Upper lobe of right lung (tissue), 1 donor: ENCODE results near the gene IGLL5. TPM values are rescaled to one million over a fixed set of nuclear protein-coding genes. Genes with fewer than 3 reads are reported as not detected.

Source experiments
- ATAC-seq: fragments of 200-7000 bp; cut with Tn5 transposase; one replicate; pipeline ENCODE4 v1.9.1; 2020; ENCODE audit warnings: mild to moderate bottlenecking, moderate library complexity
- DNase-seq: peaks from one replicate; pipeline ENCODE4 v3.0.0-alpha.2; 2020
- H3K27ac ChIP-seq: fragments of 200-600 bp; one replicate; pipeline ENCODE4 v1.8.0; 2022
- H3K27me3 ChIP-seq: fragments of 200-600 bp; one replicate; pipeline ENCODE4 v1.8.0; 2022; ENCODE audit warnings: mild to moderate bottlenecking
- H3K36me3 ChIP-seq: fragments of 200-600 bp; one replicate; pipeline ENCODE4 v1.8.0; 2022
- H3K4me1 ChIP-seq: fragments of 200-600 bp; one replicate; pipeline ENCODE4 v1.8.0; 2022
- H3K4me3 ChIP-seq: fragments of 200-600 bp; one replicate; pipeline ENCODE4 v1.8.0; 2022; ENCODE audit warnings: mild to moderate bottlenecking
- H3K9me3 ChIP-seq: fragments of 200-600 bp; one replicate; pipeline ENCODE4 v1.8.0; 2022
- intact Hi-C: fragments of 100-400 bp; cut with DNase I; formaldehyde crosslinking; loops from one replicate; pipeline ENCODE4 v1.11.0; 2022
- total RNA-seq: library from RNA; stranded (reverse); fragmentation: NEBNext Ultra II Directional; extraction: Animal tissue kit (Norgen Biotek cat#: 25700); gene quantifications from one replicate; pipeline ENCODE4 v1.2.1, GENCODE V29; 2021
- TF ChIP-seq, protein P1 (sequence below): fragments of 200-600 bp; IDR thresholded peaks from one replicate; pipeline ENCODE4 v1.8.0; 2022; ENCODE audit warnings: antibody characterized with exemption
- donor health status: DM: no; HTN: yes; CAD: no; lungs with severe emphysema.

Gene IGLL5
- total RNA-seq, 1 donor from 2014 or later = 12.3 TPM

GRCh38 chr22:22933100-22933806 is 45.6 kb downstream of the IGLL5 start:
- TF ChIP-seq, protein P1, sequence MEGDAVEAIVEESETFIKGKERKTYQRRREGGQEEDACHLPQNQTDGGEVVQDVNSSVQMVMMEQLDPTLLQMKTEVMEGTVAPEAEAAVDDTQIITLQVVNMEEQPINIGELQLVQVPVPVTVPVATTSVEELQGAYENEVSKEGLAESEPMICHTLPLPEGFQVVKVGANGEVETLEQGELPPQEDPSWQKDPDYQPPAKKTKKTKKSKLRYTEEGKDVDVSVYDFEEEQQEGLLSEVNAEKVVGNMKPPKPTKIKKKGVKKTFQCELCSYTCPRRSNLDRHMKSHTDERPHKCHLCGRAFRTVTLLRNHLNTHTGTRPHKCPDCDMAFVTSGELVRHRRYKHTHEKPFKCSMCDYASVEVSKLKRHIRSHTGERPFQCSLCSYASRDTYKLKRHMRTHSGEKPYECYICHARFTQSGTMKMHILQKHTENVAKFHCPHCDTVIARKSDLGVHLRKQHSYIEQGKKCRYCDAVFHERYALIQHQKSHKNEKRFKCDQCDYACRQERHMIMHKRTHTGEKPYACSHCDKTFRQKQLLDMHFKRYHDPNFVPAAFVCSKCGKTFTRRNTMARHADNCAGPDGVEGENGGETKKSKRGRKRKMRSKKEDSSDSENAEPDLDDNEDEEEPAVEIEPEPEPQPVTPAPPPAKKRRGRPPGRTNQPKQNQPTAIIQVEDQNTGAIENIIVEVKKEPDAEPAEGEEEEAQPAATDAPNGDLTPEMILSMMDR = no peak
- H3K36me3 ChIP-seq = no peaks in the 10 kb centered on the region
- H3K27me3 ChIP-seq = no peaks in the 10 kb centered on the region
- no peaks in the 10 kb centered on the region for H3K9me3 ChIP-seq
- H3K27ac ChIP-seq = no peak overlapping the region
- intact Hi-C loops = no loop called here
- no peak overlapping the region for H3K4me3 ChIP-seq
- ATAC-seq (no peak), DNase-seq (no peak)
- H3K4me1 ChIP-seq = peaks cover 10% of the 10 kb centered on the region

DNA sequence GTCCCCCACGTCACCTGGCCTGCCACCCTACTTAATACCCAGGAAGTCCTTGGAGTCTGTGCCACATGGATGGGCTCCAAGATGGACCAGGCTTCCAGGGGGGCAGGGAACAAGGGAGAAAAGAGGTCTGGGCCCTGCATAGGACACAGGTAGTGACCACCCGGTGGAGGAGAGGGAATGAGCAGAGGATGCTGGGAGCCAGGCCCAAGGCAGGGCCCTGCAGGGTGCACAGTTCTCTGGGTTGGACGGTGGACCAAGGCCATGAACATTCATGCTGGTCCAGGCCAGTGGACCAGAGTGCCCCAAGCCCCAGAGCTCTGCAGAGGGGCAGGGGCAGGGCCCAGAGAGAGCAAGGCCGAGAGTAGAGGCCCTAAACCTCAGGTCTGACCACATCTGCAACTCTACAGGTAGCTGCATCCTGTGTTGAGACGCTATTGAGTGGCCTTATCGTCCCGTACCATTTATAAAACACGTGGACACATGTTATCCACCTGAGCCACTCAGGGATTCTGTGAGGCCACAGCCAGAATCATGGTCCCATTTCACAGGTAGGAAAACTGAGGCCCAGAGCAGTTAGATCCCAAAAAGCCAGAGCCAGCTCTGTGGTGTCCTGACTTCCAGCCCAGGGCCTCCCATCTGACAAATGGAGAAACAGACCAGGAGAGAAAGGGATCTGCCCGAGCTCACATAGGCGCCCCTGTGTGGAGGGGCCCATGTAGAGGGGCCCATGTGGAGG is 46.4 kb downstream of the IGLL5 start:
- no peak for ATAC-seq
- no peaks in the 10 kb centered on the region for H3K36me3 ChIP-seq
- H3K4me3 ChIP-seq = no peak overlapping the region
- H3K9me3 ChIP-seq = no peaks in the 10 kb centered on the region
- H3K27ac ChIP-seq = no peak overlapping the region
- no peaks in the 10 kb centered on the region for H3K27me3 ChIP-seq
- no peak for DNase-seq
- H3K4me1 ChIP-seq = peaks cover 4% of the 10 kb centered on the region
- intact Hi-C loops = no loop called here
- TF ChIP-seq, protein P1 = no peak

GRCh38 chr22:22934543-22935055 is 47.0 kb downstream of the IGLL5 start:
- Histone ChIP-seq H3K4me3 (no peak overlapping the region), H3K9me3 (no peaks in the 10 kb centered on the region), H3K27ac (no peak overlapping the region), H3K27me3 (no peaks in the 10 kb centered on the region), H3K4me1 (peaks cover 4% of the 10 kb centered on the region), H3K36me3 (no peaks in the 10 kb centered on the region)
- ATAC-seq (no peak), DNase-seq (no peak)
- TF ChIP-seq, protein P1 = no peak
- intact Hi-C loops = no loop called here

DNA sequence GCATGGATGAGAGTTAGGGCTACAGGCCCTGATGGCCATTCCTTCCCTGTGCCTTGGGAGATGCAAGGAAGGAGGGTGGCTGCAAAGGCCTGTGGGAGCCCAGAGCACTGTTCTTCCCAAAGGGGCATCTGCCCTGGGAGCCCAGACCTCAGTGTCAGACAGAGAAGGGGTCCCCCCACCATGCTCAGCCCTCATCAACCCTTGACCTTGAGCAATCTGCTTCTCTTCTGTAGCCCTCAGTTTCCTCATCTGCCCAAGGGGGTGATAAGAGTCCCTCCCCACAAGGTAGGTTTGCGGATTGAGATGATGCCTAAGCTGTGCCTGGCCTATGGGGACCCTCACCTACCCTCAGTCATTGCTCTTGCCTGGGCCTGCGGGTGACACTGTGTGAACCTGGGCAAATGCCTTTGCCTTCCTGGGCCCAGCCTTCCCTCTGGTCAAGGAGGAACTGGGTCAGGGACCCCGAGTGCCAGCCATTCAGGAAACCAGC is 47.5 kb downstream of the IGLL5 start:
- Histone ChIP-seq H3K9me3 (no peaks in the 10 kb centered on the region), H3K36me3 (no peaks in the 10 kb centered on the region), H3K4me3 (no peak overlapping the region), H3K27me3 (no peaks in the 10 kb centered on the region), H3K4me1 (peaks cover 4% of the 10 kb centered on the region), H3K27ac (no peak overlapping the region)
- intact Hi-C loops = no loop called here
- TF ChIP-seq, protein P1 = no peak
- no peak for DNase-seq
- no peak for ATAC-seq

DNA sequence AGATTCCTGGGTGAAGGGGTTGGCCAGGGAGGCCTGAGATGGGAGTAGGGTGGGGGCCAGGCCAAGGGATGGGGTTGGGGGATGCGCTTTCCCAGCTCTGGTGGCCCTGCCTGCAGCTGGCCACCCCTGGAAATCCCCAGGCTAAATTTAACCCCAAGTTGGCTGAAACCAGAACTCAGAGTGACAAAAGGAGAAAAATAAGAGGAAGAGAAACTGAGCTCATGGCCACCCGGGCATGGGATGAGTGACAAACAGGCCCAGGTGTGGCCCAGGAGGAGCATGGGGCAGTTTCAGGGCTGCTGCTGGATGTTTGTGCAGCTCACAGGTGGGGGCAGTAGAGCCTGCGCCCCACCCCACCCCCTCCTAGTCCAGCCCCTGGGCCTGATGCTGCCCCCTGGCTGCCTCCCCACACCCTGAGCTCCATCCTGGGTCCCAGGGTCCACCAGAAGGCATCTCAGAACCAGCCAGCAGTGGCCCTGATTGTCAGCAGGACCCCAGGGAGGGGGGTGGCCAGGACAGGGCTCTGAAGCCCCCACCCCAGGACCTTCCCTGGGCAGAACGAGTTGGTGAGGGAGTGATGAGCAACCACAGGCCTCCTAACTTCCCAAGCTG is 48.0 kb downstream of the IGLL5 start:
- Histone ChIP-seq H3K27ac (no peak overlapping the region), H3K4me3 (no peak overlapping the region), H3K27me3 (no peaks in the 10 kb centered on the region), H3K9me3 (no peaks in the 10 kb centered on the region), H3K36me3 (no peaks in the 10 kb centered on the region), H3K4me1 (peaks cover 4% of the 10 kb centered on the region)
- intact Hi-C loops = no loop called here
- DNase-seq (no peak), ATAC-seq (peak; percentile 3)
- TF ChIP-seq, protein P1 = no peak
